Lung (tissue), 12 donors: ENCODE results near the gene CEP131. TPM values are rescaled to one million over a fixed set of nuclear protein-coding genes. Genes with fewer than 3 reads are reported as not detected.

Experiments
- ATAC-seq: fragments of 200-7000 bp; cut with Tn5 transposase; one replicate; pipeline ENCODE4 v1.9.1; 2020; ENCODE audit warnings: moderate number of reproducible peaks; ENCODE audit not compliant: insufficient read depth, low FRiP score
- DNase-seq, 3 donors: peaks; one replicate each; pipeline ENCODE4 v3.0.0-alpha.2; 2013 to 2017
- H3K27ac ChIP-seq, 2 donors: one replicate each; pipeline ENCODE4 v1.5.1; 2013; ENCODE audit warnings: mild to moderate bottlenecking in 2 of 2, moderate library complexity in 2 of 2, control low read depth in 1 of 2, inconsistent platforms in 1 of 2, low read depth in 1 of 2, low read length in 1 of 2
- H3K27me3 ChIP-seq, 3 donors: one replicate each; pipeline ENCODE4 v1.5.1; 2013; ENCODE audit warnings: low read length in 2 of 3; ENCODE audit not compliant: control insufficient read depth in 3 of 3, insufficient read depth in 3 of 3
- H3K36me3 ChIP-seq, 4 donors: one replicate each; pipeline ENCODE4 v1.5.1; 2013; ENCODE audit warnings: low read length in 4 of 4, mild to moderate bottlenecking in 1 of 4, moderate library complexity in 1 of 4; ENCODE audit not compliant: control insufficient read depth in 4 of 4, insufficient read depth in 4 of 4
- H3K4me1 ChIP-seq, 5 donors: one replicate each; pipeline ENCODE4 v1.5.1; 2013; ENCODE audit warnings: low read length in 5 of 5, mild to moderate bottlenecking in 2 of 5, moderate library complexity in 1 of 5; ENCODE audit not compliant: control insufficient read depth in 5 of 5, insufficient read depth in 5 of 5
- H3K4me3 ChIP-seq: one replicate; pipeline ENCODE4 v1.5.1; 2013; ENCODE audit warnings: mild to moderate bottlenecking, control low read depth, moderate library complexity
- H3K9ac ChIP-seq, 2 donors: one replicate each; pipeline ENCODE4 v1.5.1; 2013; ENCODE audit warnings: low read length in 2 of 2, control low read depth in 1 of 2; ENCODE audit not compliant: insufficient read depth in 1 of 2
- H3K9me3 ChIP-seq, 4 donors: one replicate each; pipeline ENCODE4 v1.5.1; 2013; ENCODE audit warnings: low read length in 3 of 4, mild to moderate bottlenecking in 1 of 4, moderate library complexity in 1 of 4; ENCODE audit not compliant: control insufficient read depth in 4 of 4, insufficient read depth in 3 of 4
- WGBS, 2 donors: extraction: QIAGEN DNeasy Blood & Tissue Kit; methylation state at CpG; one replicate each; pipeline ENCODE4 v1.1.7; 2013; 5-methylcytosine and 5-hydroxymethylcytosine counted together
- polyA plus RNA-seq, 2 donors: library from polyadenylated mRNA; stranded (reverse); fragments of 200-250 nt; gene quantifications; one replicate each; pipeline ENCODE4 v1.2.1, GENCODE V29; 2013
- total RNA-seq, 2 donors: library from RNA; depleted of rRNA in 1 of 2; stranded (reverse); fragments of >200 nt in 1 of 2; gene quantifications; one replicate each; pipeline ENCODE4 v1.2.1, GENCODE V29; 2014 to 2021
- TF ChIP-seq, protein P1 (sequence below): IDR thresholded peaks from 2 replicates; pipeline ENCODE4 v1.5.1; 2012; ENCODE audit warnings: mild to moderate bottlenecking; ENCODE audit errors: control extremely low read depth, extremely low read depth
- donor health status: control.
- donor health status: control.
- donor health status: Bipolar disorder and iron deficiency.
- donor health status: healthy.
- donor health status: DM: yes; HTN: yes; CAD: no.

Gene CEP131
- total and polyA plus RNA-seq, 4 donors: 7.0 to 14.5 (median 10.9) TPM

DNA sequence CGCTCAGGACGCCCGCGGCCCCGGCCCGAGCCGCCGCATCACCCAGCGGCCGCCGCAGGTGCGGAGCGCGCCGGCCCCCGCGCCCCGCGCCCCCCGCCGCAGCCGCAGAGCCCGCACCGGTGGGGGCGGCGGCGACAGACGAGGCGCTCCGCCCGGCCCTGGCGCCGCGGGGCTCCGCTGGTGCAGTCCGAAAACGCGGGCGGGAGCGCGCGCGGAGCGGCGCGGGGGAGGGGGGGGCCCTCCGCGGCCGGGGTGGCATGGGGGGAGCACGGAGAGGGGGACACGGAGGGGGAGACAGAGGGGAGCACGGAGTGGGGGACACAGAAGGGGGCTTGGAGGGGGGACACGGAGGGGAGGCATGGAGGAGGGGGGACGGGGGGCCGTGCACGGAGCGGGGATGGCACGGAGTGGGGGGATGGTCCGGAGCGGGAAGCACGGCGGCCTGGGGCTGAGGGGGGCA, 56.7 kb downstream of the CEP131 start, which contains the start of gene AATK:
Gene AATK, minus strand, starts transcription at position 189 of the 460 bp plus-strand sequence. CDS start 229 bp downstream, outside the sequence.
- Histone ChIP-seq H3K36me3 (no peaks in the 10 kb centered on the region), H3K9me3 (no peaks in the 10 kb centered on the region), H3K4me1 (peaks cover 0 to 15% (median 3%) of the 10 kb centered on the region in 5 donors), H3K4me3 (no peak within 1 kb of the TSS), H3K27me3 (peaks cover 0 to 3% (median 3%) of the 10 kb centered on the region in 3 donors), H3K27ac (no peak within 1 kb of the TSS), H3K9ac (no peak within 1 kb of the TSS)
- ATAC-seq (no peak), DNase-seq (peak in 1 of 3 donors; percentile 17)
- TF ChIP-seq, protein P1, sequence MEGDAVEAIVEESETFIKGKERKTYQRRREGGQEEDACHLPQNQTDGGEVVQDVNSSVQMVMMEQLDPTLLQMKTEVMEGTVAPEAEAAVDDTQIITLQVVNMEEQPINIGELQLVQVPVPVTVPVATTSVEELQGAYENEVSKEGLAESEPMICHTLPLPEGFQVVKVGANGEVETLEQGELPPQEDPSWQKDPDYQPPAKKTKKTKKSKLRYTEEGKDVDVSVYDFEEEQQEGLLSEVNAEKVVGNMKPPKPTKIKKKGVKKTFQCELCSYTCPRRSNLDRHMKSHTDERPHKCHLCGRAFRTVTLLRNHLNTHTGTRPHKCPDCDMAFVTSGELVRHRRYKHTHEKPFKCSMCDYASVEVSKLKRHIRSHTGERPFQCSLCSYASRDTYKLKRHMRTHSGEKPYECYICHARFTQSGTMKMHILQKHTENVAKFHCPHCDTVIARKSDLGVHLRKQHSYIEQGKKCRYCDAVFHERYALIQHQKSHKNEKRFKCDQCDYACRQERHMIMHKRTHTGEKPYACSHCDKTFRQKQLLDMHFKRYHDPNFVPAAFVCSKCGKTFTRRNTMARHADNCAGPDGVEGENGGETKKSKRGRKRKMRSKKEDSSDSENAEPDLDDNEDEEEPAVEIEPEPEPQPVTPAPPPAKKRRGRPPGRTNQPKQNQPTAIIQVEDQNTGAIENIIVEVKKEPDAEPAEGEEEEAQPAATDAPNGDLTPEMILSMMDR: no peak
- WGBS, 2 donors: 2 to 3% methylated on average over 21 to 62 of the region's 62 CpGs

DNA sequence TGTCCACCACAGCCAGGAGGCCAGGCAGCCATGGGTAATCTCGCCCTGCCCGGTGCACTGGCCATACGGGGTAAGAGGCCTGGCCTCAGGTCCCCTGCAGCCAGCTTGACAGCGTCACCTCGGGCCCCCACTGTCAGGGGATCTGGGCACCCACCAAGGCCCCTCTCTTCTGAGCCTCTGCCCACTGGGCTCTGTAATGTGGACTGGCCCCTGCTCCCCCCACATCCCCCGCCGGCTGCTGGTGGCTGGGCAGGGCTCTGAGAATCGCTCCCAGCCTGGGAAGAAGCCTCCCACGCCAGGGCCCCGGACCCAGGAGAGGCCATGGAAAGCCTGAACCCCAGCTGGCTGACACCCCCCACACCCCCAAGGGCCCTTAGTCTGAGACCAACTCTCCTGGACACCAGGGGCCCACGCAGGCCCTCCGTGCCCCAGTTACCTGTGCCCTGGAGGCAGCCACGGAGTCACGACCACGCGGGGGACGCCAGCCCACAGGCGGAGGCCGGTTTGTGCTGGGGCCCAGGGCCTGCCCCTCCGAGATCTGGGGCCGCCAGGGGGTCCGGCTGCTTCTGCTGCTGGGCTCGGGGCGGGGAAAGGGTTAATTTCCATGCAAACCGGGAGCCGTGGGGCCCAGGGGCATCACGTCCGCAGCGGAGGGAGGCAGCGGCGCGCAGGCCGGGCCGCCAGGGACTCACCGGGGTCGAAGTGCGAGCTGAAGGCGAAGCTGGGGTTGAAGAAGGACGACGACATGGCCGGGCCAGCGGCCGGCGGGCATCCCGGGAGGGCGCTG, 57.3 kb downstream of the CEP131 start, which contains the start of gene PVALEF:
Gene PVALEF, plus strand, starts transcription at position 262 of the 787 bp plus-strand sequence. CDS start 15,720 bp downstream, outside the sequence.
- ATAC-seq (no peak), DNase-seq (peak; percentile 47 to 54 (median 52))
- Histone ChIP-seq H3K9me3 (no peaks in the 10 kb centered on the region), H3K4me3 (no peak within 1 kb of the TSS), H3K4me1 (peaks cover 0 to 16% (median 3%) of the 10 kb centered on the region in 5 donors), H3K27ac (no peak within 1 kb of the TSS), H3K36me3 (no peaks in the 10 kb centered on the region), H3K27me3 (peaks cover 0 to 3% (median 3%) of the 10 kb centered on the region in 3 donors), H3K9ac (no peak within 1 kb of the TSS)
- WGBS, 2 donors: 31 to 52% methylated on average over 30 to 46 of the region's 46 CpGs
- TF ChIP-seq, protein P1: no peak

DNA sequence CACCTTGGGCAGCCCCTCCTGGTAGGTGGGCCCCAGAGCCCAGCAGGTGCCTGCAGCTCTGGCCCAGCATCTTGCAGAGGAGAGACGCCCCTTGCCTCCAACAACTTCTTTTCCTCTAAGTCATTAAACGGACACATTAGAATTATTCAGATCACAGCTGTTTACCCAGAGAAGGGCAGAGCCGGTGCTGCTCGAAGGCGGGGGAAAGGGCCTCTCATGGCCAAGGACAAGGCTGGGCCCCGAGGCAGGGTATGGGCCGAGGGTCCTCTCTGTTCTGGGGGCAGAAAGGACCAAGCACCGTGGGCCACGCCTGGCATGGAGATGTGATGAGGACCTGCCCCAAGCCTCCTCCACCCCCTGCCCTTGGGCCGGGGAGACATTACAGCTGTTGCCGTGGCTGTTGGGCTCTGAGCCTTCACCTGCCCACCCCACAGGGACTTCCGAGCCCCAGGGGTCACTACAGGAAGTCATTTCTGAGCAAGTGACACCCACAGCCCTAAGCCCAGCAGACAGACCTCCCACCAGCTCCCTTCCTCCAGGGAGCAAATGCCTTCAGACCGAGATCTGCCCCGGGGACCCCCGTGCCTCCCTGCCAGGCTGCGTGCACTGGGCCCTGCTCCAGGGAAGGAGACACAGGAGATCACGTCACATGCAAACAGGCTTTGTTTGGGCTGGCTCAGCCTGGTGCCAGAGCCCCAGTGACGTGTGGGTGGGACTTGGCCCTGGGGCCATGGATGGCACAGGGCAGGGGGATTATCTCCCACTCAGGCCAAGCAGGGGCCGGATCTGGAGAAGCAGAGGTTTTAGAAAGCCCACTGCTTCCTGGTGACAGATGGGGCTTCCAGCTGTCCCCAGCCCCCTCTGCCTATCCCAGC, 58.2 kb downstream of the CEP131 start:
- no peak overlapping the region for H3K27ac ChIP-seq
- peak; percentile 34 to 51 (median 42) for DNase-seq
- peaks cover 0 to 3% (median 0%) of the 10 kb centered on the region in 3 donors for H3K27me3 ChIP-seq
- no peaks in the 10 kb centered on the region for H3K36me3 ChIP-seq
- ATAC-seq: no peak
- H3K4me1 ChIP-seq: peaks cover 0 to 16% (median 3%) of the 10 kb centered on the region in 5 donors
- no peaks in the 10 kb centered on the region for H3K9me3 ChIP-seq
- no peak overlapping the region for H3K9ac ChIP-seq
- H3K4me3 ChIP-seq: no peak overlapping the region
- TF ChIP-seq, protein P1: no peak
- 70 to 78% methylated on average over 19 of the region's 19 CpGs for WGBS, 2 donors
